GM08714 (cell line): Measurements from ENCODE around the gene RNGTT.
"Not testable (repeated sequence)": the region's sequence is repeated elsewhere in the genome, so short reads cannot be mapped to it uniquely, and the experiment has no call there.

Experiments
- H3K4me3 ChIP-seq: fragments of 200-500 bp; sonication (Bioruptor generic); 2 replicates; pipeline ENCODE4 v1.5.1; 2014; ENCODE audit warnings: mild to moderate bottlenecking, low read length, inconsistent platforms
- ZNF274 ChIP-seq: IDR thresholded peaks from 2 replicates; pipeline ENCODE4 v1.6.1; 2012; ENCODE audit warnings: mild to moderate bottlenecking, low read depth, low read length

The RNGTT gene

DNA sequence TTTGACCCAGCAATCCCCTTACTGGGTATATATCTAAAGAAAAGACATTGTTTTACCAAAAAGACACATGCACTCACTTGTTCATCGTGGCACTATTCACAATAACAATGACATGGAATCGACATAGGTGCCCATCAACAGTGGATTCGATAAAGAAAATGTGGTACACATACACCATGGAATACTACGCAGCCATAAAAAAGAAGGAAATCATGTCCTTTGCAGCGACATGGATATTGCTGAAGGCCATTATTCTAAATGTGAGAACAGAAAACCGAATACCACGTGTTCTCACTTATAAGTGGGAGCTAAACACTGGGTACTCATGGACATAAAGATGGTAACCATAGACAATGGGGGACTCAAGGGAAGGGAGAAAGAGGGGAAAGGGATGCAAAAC, 222.3 kb downstream of the RNGTT start:
- H3K4me3 ChIP-seq: no peak overlapping the region
- no peak for TF ChIP-seq ZNF274

DNA sequence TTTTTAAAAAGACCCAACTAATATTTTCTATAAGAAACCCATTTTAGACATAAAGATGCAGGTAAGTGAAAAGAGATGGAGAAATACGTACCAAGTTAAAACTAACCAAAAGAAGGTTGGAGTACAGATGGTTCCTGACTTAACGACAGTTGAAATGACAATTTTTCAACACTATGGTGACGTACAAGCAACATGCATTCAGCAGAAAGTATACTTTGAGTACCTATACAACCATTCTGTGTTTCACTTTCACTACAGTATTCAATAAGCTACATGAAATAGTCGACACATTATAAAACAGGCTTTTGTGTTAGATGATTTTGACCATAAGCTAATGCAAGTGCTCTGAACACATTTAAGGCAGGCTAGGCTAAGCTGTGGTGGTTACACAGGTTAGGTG, 228.9 kb downstream of the RNGTT start:
- H3K4me3 ChIP-seq: no peak overlapping the region
- no peak for TF ChIP-seq ZNF274

DNA sequence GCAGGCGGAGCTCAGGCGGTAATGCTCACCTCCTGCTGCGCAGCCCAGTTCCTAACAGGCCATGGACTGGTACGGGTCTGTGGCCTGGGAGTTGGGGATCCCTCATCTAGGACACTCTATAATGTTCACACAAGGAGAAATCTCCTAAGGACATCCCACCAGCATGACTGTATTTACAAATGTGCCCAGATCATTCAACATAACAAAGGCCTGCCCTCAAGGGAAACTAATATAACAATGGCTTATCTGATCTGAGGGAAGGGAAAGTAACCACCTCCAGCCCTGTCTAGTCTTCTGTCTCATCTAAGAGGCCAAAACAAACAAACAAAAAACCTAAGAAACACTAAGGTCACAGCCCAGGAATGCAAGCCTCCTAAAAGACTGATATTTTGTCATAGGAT, 232.8 kb downstream of the RNGTT start:
- H3K4me3 ChIP-seq: no peak overlapping the region
- TF ChIP-seq ZNF274: no peak

GRCh38 chr6:88728756-88729155, 234.7 kb downstream of the RNGTT start:
- no peak for TF ChIP-seq ZNF274
- no peak overlapping the region for H3K4me3 ChIP-seq

DNA sequence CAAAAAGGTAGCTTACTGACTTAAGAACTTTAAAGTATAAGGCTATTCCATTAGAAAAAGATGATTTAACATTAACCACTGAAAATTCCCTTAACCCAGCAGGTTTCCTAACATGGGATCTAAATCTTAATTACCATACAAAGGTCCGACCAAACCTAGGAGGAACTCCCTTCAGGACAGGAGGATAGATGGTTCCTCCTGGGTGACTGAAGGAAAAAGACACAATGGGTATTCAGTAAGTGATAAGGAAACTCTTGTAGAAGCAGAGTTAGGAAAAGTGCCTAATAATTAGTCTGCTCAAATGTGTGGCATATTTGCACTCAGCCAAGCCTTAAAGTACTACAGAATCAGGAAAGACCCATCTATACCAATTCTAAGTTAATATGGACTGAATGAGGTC, 237.0 kb downstream of the RNGTT start:
- H3K4me3 ChIP-seq: not testable (repeated sequence)

- TF ChIP-seq ZNF274: no peak
- H3K4me3 ChIP-seq: no peak overlapping the region
These were observed 238.1 kb downstream of the RNGTT start for GRCh38 chr6:88725111-88725975.

- no peak overlapping the region for H3K4me3 ChIP-seq
- no peak for TF ChIP-seq ZNF274
These were observed 240.7 kb downstream of the RNGTT start for GRCh38 chr6:88722686-88723085.

DNA sequence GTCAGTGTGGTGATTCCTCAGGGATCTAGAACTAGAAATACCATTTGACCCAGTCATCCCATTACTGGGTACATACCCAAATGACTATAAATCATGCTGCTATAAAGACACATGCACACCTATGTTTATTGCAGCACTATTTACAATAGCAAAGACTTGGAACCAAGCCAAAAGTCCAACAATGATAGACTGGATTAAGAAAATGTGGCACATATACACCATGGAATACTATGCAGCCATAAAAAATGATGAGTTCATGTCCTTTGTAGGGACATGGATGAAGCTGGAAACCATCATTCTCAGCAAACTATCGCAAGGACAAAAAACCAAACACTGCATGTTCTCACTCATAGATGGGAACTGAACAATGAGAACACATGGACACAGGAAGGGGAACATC, 247.0 kb downstream of the RNGTT start:
- H3K4me3 ChIP-seq: not testable (repeated sequence)

- TF ChIP-seq ZNF274: no peak
- H3K4me3 ChIP-seq: no peak overlapping the region
These were observed 251.0 kb downstream of the RNGTT start for GRCh38 chr6:88712243-88712936.

DNA sequence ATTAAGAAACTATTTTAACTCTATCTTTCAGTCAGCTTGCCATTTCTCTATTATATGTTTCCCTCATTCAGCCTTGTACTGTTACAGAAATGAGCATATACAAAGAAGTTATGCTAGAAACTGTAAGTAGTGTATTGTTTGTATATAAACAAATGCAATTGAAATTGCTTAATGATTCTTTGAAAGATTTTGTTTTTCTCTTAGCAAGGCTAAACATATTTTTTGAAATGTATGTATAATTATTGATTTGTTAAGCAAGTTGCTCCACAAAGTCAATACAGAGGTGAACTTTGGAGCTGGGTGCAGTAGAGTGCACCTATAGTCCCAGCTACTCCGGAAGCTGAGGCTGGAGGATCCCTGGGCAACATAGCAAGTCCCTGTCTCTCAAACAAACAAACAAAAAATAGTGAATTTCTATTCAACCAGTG, 253.6 kb downstream of the RNGTT start:
- H3K4me3 ChIP-seq: no peak overlapping the region
- TF ChIP-seq ZNF274: no peak

GRCh38 chr6:88708197-88708744, 255.1 kb downstream of the RNGTT start:
- TF ChIP-seq ZNF274: no peak
- H3K4me3 ChIP-seq: no peak overlapping the region

GRCh38 chr6:88705601-88706000, 257.8 kb downstream of the RNGTT start:
- H3K4me3 ChIP-seq: no peak overlapping the region
- TF ChIP-seq ZNF274: no peak

DNA sequence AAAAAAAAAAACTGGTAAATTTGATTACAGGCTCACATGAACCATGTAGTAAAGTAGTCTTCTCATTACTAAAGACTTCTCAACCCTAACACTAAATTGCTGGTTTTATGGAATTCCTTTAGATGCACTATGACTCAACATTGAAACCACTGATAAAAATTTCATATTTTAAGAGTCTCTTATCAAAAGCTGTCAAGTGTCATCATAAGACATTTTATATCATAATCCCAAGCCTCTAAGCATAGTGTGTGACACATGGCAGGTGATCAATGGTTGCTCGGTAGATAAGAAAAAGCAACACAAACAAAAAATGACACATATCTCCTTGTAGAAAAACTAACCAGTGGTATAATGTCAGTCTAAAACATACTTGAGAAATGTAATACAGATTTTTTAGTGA, 258.4 kb downstream of the RNGTT start:
- no peak overlapping the region for H3K4me3 ChIP-seq
- no peak for TF ChIP-seq ZNF274

DNA sequence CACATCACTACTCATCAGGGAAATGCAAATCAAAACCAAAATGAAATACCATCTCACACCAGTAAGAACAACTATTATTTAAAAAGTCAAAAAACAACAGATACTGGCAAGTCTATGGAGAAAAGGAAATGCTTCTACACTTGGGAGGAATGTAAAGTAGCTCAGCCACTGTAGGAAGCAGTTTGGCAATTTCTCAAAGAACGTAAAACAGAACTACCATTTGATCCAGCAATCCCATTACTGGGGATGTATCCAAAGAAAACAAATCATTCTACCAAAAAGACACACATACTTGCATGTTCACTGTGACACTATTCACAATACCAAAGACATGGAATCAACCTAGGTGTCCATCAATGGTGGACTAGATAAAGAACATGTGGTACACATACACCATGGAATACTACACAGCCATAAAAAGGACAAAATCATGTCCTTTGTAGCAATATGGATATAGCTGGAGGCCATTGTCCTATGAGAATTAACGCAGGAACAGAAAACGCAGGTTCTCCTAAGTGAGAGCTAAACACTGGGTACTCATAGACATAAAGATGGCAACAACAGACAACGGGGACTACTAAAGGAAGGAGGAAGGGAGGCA, 260.4 kb downstream of the RNGTT start:
- no peak for TF ChIP-seq ZNF274
- no peak overlapping the region for H3K4me3 ChIP-seq

- H3K4me3 ChIP-seq: no peak overlapping the region
- TF ChIP-seq ZNF274: no peak
These were observed 264.8 kb downstream of the RNGTT start for GRCh38 chr6:88698661-88699060.

DNA sequence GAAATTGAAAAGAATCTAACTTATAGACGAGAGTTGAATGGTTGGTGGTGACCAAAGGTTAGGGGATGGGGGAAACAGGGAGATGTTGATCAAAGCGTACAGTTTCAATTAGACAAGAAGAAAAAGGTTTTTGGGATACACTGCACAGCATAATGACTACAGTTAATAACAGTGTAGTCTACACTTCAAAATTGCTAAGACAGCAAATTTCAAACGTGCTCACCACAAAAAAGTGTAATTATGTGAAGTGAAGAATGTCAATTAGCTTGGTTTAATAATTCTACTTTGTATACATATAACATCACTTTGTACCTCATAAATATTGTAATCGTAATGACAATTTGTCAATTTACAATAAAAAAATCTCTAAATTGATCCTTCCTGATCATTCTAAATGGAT, 267.5 kb downstream of the RNGTT start:
- TF ChIP-seq ZNF274: no peak
- H3K4me3 ChIP-seq: no peak overlapping the region
